NCI-H526 treated with DMSO at 0.1 percent for 48 hours (cell line): ENCODE measurements around the gene PPP1R26.

ENCODE experiments used
- DNase-seq: peaks from one replicate; lab custom pipeline; 2025; lab: John Stamatoyannopoulos, UW

Gene PPP1R26

DNA sequence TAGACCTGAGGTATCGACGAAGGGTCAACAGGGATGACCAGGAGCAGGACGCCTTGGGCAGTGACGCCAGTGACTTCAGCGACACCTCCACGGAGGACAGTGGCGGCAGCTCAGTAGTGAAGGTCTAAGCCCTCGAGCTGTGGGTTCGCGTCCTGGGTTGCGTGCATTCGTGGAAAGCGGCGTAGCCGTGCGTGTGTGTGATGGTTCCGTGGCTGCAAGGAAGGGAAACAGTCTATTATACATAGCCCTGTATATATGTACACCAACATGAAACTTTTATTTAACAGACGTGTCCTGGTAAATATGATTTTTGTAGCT lies 8.4 kb downstream of the PPP1R26 start:
- DNase-seq = no peak

DNA sequence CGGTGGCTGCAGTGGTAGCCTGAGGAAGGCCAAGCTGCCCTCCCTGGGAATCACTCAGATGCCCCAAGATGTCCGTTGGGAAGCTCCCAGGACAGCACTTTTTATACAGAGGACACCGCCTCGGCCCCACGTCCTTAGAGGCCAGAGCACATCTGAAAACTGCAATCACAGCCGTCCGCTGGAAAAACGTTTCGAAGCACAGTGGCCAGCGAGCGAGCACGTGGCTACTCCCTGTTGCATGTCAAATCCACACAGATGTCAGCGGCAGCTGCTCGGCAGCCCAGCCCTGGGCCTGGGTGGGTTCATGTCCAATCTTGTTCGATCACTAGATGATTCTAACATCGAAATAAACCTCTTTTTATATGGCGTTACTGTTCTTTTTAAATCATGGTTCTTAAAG lies 8.9 kb downstream of the PPP1R26 start:
- no peak for DNase-seq

DNA sequence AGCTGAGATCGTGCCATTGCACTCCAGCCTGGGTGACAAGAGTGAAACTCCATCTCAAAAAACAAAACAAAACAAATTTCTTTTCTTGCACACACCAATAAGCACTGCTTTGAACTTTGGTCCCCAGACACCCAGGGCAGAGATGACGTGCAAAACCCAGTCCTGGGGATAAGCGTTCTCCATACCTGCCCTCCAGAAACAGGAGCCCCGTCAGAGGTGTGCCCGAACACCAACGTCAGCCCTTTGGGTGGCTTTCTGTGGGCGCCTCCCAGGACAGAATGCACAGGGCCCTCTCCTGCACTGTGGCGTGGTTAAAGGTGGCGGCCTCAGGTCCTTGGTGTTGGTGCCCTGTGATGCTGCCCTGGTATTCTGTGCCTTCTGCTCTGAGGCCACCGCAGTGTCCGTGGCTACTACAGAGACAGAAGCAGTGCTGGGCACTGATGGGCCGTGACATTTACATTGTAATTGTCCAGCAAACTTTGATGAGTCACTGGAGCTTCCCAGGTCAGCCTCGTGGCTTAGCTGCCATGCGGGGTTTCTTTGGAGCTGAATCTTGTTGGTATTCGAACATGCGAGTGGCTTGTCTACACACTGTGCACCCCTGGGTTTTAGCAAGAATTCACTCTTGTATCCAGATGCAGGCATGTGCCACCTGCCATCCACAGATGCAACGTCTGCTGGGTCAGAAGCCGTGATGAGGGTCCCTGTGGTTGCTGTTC lies 9.8 kb downstream of the PPP1R26 start:
- DNase-seq = no peak

DNA sequence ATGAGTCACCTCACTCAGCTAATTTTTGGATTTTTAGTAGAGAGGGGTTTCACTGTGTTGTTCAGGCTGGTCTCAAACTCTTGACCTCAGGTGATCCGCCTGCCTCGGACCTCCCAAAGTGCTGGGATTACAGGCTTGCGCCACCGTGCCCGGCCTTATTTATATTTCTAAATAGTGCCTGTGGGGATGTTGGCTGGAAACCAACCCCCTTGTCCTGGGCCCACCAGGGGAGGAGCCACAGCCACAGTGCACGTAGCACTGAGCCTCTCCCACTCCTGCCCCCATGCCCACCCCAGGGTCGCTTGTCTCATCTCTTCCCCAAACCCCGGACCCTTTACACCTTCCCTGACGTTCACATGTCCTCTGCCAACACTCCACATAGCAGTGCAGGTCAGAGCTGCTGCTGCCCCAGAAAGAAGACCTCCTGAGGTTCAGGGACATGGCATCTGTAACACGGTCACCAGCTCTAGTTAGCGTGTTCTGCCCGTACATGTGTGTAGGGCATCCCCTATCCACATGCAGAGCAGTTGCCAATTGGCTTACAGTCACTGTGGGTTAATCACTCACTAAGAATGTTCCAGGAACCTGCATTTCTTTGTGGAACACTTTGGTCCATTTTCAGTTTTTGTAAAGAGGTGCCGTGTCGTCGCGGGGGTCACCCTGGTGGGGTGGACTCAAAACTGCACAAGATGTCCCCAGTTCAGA lies 10.7 kb downstream of the PPP1R26 start:
- no peak for DNase-seq

DNA sequence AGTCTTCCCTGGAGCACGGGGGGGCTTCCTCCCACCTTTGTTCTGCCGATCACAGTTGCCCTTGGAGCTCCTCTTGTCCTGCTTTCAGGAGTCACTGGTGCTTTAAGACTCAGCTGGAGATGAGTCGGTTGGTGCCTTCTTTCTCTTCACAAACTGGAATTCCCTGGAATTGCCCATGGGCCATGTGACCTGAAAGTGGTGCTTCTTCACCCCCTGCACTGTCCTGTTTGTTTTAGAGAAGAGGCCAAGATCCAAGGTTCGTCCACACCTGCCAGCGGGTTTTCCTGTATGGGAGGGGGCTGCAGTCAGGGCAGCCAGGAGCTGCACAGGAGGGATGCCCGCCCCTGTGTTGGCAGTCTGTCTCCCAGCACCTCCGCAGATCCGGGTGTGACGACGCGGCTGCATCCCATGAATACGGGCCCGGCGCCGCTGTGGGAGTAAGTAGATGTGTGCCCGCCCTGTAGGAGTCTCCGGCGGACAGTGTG lies 11.4 kb downstream of the PPP1R26 start:
- no peak for DNase-seq

DNA sequence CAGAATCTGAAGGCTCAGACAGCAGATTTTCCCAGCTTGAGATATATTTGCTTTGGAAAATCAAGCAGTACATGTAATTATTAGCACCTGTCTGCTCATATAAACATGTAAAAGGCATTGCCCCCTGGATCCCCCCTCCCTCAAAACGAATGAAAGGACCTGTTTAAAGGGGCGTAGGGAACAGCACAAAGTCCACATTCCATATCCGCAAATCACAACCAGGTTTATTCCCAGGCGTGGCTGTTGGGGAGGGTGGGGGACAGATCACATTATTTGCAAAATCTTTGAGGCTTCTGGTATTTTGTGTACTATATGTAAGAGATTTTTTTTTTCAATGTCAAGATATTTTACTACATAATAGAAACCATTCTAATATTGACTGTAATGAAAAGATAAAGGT lies 12.2 kb downstream of the PPP1R26 start:
- no peak for DNase-seq

DNA sequence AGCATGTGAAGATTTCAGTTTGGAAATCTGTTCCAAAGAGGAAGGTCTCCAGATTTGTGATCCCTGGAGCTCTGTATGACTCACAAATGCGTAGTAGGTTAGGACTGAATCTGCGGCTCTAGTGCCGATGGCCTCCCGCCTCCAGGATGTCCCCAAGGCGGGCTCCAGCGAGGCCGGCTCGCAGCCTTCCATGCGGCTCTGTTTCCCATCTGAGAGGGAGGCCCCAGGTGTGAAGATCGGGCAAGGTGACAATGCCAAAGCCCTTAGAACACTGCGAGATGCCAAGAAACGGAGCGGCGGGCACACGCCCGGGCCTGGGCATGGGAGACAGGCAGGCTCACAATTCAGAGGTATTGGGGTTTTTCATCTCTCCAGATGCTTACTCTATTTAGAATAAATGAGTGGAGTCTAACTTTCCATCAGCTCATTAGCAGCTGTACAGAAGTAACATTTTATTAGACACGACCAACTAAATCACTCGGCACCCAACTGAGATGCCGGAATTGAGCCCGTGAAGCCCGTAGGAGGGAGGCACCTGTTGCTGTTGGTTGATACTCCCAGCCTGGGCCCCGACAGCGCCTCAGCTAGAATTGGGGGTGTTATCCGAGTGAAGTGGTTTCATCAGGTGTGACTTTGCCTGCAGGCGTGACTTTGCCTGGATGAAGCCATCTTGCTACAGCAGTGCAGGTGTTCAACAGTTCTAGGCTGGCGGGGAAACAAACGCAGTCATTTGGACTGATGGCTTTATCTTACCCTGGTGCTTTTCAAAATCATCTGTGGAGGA lies 13.5 kb downstream of the PPP1R26 start:
- no peak for DNase-seq

DNA sequence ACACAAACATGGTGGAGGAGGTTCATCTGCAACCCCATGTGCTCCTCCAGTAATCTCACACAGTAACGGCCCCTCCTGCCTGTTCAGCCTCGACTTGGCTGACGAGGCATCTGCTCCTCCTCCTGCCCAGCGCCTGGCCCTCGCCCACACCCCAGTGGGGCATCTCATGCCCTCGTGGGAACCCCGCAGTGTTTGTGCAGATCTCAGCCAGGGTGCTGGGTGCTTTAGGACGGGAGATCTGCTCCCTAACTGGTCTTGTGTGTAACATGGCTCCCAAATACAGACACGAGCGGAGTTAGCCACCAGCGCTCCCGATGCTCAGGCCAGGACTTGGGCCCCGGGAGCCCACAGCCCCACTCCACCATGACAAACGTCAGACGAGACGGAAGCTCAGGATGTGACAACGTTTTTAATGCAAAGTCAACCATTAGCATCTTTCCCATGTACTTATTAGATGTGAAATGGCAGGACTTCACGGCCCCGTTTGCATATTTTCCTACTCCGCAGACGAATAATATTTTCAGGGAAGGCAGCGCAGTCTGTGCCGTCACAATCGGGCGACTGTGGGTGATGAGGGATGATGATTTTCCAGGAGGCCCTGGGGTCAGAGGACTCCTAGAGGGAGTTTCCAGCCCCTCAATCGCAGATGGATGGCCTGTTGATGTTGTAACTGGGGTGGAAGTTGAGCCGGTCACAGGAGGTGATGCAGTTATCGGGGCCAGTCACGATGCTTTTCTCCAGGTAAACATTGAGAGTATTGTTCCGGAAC lies 15.4 kb downstream of the PPP1R26 start:
- DNase-seq = no peak

DNA sequence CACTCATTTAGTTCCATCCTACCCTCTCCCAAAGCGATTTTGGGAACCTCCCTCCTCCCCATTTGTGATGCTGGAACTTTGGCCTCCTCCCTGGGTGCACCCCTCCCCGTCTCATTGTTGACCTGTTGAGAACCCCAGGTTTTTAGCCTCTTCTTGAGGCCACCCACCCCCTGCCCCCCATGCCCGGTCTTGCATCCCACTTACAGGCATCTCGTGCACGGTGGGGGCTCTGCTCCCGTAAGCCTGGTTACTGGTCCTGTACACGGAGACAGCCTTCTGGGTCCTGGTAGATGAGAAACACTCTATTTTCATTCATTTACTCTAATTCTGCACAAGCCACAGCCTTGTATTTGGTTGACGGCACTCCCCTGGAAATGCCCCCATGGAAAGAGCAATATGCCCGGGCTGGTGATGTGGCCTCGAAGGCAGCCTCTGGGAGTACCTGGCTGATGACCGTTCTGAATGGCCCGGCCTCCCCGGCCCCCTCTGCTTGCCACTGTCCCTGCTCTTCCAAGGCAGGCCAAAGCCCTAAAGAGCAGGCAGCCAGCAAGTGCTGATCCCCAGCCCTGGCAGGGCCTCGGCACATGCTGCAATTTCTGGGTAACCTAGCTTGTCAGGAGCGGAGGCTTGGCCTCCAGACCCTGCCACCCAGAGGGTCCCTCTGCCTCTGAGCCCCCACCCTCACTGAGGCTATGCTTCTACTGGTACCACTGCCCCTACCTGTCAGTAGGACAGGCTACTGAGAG lies 19.0 kb downstream of the PPP1R26 start:
- no peak for DNase-seq

DNA sequence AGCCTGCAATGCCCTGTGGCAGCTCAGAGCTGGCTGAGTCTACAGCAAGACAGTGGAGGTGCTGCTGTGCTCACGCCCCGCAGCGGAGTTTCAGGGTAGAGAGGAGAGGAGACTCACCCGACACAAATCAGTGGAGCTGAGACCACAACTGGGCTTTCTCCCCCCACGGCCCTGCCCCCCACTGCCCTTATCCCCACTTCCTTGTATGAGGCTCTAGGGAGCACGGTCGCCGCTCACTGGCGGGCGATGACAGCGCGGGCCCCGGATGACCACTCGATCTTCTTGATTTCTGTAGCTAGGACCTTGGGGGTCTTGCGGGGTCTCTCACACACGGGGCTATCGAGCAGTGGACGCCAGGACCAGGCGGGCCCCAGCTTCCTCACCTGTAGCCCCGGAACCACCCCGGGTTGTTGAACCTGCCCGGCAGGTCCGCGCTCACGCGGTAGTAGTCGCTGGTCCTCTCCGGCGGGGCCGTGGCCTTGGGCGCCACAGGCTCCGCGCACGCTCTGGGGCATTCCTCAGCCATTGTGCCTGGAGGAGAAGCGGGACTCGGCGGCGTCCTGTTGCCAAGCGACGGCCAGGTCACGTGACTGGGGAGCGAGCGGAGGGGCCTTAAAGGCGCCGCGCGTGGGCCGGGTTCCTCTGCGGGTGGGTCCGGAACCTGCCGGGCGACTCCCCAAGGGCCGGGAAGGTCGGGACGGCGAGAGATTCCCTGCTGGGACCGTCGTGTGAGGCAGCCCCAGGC lies 19.9 kb downstream of the PPP1R26 start:
- peak; percentile 59 for DNase-seq

DNA sequence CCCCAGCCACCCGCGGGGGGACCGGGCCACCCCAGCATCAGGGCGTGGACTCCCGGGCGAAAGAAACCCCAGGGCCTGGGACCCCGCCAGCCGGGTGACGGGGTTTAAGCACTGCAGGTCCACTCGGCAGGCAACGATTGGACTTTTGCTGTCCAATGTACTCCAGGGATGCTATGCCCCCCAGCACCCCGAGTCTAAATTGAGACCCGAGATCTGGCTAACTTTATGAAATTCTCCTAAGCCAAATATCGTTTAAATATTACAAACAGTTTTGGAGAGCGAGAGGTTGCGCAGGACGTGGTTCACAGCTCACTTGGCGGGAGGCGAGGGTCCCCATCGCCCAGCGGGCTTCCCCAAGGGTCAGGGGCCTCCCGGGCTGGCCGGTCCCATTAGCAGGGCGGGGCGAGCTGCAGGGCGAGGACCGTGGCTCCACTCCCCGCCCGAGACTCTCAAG lies 20.5 kb downstream of the PPP1R26 start:
- DNase-seq = no peak

DNA sequence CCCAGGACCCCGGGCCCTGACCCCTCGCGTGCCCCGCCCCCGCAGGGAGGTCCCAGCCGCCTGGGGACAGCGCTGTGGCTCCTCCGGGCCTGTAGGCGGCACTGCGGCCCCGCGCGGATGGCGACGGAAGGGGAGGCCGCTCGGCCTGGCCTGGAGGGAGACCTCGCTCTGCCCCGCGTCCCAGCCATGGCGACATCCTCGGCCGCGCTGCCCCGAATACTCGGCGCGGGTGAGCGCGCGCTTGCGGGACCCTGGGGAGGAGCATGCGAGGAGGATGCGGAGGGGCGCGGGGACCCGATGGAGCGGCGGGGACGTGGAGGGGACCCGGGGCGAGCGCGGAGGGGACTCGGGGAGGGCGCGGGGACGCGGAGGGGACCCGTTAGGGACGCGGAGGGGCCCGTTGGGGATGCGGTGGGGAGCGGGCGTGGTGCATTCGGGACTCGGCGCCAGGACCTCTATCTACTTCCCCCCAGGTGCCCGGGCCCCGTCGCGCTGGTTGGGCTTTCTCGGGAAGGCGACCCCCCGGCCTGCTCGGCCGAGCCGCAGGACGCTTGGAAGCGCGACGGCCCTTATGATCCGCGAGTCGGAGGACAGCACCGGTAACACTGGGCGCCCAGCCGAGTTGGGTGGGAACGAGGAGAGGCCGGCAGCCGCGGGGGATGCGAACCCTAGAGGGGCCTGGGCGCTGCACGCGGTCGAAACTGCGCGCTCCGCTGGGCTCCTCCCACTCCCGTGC lies 21.1 kb downstream of the PPP1R26 start, which contains the start of gene MRPS2:
MRPS2 (plus strand) TSS at position 158 of the 736 bp plus-strand sequence; CDS start at position 187, 29 bp downstream.
- peak; percentile 40 for DNase-seq

DNA sequence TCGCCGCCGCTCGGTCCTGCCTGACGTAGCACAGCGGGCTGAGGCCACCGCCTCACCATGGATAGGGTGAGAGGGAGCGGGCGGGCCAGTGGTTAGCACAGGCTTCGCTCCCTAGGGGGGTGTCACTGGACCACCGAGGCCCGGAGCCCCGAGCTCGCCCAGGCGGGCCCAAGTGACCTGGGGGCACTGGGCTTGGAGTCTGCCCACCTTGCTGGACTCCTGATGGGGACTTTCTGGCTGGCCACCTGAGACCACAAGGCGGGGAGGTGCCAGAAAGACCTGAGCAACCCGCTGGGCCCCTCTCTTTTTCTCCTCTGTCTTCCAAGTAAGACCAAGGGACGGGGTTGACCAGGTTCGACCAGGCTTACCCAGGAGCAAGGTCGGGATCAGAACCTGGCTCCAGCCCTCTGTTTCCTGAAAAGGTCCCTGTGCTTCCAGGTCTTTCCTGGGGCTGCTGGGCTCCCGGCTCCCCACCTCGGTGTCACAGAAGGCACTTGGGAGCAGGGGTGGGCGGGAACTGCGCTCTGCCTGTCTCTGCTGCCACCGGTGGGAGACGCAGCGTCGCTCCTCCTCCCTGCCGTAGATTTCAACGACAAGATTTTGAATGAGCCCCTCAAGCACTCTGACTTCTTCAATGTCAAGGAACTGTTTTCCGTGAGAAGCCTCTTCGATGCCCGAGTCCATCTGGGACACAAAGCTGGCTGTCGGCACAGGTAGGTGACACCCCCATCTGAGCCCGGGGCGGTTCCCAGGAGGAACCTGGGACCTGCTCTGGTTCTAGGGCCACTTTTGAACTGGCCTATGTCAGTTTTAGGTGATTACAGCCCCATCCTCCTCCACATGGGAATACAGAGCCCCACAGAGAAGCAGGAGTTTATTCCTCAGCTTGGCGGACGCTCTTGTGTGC lies 21.9 kb downstream of the PPP1R26 start:
- no peak for DNase-seq

DNA sequence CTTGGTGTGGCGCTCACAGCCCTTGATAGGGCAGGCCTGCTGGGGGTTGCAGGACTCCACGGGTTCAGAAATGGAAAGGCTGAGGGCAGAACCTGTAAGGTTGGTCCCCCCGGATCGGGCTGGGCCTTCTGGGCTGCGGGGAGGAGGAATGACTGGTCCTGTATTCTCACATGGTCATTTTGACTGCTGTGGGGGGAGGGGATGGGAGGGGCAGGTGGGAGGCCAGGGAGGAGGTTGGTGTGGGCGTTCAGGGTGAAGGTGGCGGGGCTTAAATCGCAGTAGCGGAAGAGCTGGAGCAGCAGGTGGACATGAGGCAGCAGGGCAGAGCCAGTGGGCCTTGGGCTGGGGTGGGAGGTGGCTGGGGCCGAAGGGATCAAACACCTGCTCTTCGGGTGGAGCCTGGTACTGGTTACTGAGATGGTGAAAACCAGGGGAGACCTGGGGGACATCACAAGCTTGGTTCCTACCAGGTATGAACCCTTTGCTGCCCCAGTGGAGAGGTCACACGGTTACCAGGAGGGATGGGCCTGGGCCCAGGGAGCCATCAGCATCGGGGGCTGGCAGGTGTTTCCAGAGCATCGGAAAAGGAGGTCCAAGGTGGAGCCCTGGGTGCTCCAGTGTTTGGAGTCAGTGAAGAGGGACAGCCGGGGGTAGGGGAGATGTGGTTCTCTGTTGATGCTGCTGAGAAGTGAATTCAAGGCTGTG lies 22.7 kb downstream of the PPP1R26 start:
- DNase-seq = no peak

DNA sequence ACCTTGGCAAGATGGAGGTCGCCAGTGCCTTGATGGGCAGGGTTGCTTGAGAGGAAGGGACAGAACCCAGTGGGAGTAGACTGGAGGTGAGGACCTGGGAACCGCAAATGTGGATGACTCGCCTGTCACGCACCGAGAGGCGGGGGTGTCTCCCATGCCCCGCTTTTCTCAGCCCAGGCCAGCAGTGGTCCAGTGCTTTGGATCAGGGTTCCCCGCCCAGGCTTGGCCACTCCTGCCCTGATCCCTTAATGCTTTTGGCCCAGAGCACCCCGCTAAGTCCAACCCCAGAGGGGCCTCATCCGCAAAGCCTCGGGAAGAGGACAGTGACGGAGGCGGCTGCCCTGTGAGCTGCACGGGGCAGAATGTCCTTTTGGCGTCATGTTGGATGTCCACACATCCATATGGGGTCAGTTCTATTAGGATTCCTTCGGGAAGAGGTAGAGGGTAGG lies 23.3 kb downstream of the PPP1R26 start:
- DNase-seq = no peak

DNA sequence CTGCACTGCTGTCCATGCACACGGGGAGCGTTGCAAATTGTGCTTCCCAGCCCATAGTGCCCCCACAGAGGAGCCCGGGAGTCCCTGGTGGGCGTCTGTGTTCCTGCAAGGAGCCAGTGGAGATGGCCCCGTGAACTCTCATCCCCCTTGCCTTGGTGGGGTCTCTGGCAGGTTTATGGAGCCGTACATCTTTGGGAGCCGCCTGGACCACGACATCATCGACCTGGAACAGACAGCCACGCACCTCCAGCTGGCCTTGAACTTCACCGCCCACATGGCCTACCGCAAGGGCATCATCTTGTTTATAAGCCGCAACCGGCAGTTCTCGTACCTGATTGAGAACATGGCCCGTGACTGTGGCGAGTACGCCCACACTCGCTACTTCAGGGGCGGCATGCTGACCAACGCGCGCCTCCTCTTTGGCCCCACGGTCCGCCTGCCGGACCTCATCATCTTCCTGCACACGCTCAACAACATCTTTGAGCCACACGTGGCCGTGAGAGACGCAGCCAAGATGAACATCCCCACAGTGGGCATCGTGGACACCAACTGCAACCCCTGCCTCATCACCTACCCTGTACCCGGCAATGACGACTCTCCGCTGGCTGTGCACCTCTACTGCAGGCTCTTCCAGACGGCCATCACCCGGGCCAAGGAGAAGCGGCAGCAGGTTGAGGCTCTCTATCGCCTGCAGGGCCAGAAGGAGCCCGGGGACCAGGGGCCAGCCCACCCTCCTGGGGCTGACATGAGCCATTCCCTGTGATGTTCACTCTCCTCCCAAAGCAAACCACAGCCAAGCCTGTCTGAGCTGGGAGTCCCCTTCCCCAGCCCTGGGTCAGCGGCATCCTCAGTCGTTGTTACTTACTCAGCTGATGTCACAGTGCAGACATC lies 24.0 kb downstream of the PPP1R26 start:
- no peak for DNase-seq
